Activated naive CD8-positive, alpha-beta T cell treated with anti-CD3 and anti-CD28 coated beads for 36 hours (primary cell): Measurements from ENCODE around the gene PHPT1. TPM values are rescaled to one million over a fixed set of nuclear protein-coding genes. Genes with fewer than 3 reads are reported as not detected.
A peak's percentile ranks its signal among the peaks of the same experiment; 100 is the strongest.
"Not testable (repeated sequence)": the region's sequence is repeated elsewhere in the genome, so short reads cannot be mapped to it uniquely, and the experiment has no call there.

ENCODE experiments used
- DNase-seq: peaks from one replicate; pipeline ENCODE4 v3.0.0; 2021
- H3K27ac Mint-ChIP-seq: one replicate; pipeline ENCODE4 v1.8.0; 2022; ENCODE audit warnings: mild to moderate bottlenecking, moderate library complexity, mixed read lengths
- H3K27me3 Mint-ChIP-seq: one replicate; pipeline ENCODE4 v1.8.0; 2022; ENCODE audit warnings: mild to moderate bottlenecking, mixed read lengths
- H3K36me3 Mint-ChIP-seq: one replicate; pipeline ENCODE4 v1.8.0; 2021; ENCODE audit warnings: mild to moderate bottlenecking, mixed read lengths
- H3K4me1 Mint-ChIP-seq: one replicate; pipeline ENCODE4 v1.8.0; 2021; ENCODE audit warnings: mixed read lengths
- H3K4me3 Mint-ChIP-seq: one replicate; pipeline ENCODE4 v1.8.0; 2022; ENCODE audit warnings: mild to moderate bottlenecking, moderate library complexity, mixed read lengths
- H3K9me3 Mint-ChIP-seq: one replicate; pipeline ENCODE4 v1.8.0; 2022; ENCODE audit warnings: mixed read lengths
- total RNA-seq, 2 experiments: library from RNA; stranded (reverse); gene quantifications; one replicate each; pipeline ENCODE4 v1.2.3, GENCODE V29; 2021

The PHPT1 gene
- total RNA-seq: 10 to 100 TPM; 93.0 to 97.8 TPM

DNA sequence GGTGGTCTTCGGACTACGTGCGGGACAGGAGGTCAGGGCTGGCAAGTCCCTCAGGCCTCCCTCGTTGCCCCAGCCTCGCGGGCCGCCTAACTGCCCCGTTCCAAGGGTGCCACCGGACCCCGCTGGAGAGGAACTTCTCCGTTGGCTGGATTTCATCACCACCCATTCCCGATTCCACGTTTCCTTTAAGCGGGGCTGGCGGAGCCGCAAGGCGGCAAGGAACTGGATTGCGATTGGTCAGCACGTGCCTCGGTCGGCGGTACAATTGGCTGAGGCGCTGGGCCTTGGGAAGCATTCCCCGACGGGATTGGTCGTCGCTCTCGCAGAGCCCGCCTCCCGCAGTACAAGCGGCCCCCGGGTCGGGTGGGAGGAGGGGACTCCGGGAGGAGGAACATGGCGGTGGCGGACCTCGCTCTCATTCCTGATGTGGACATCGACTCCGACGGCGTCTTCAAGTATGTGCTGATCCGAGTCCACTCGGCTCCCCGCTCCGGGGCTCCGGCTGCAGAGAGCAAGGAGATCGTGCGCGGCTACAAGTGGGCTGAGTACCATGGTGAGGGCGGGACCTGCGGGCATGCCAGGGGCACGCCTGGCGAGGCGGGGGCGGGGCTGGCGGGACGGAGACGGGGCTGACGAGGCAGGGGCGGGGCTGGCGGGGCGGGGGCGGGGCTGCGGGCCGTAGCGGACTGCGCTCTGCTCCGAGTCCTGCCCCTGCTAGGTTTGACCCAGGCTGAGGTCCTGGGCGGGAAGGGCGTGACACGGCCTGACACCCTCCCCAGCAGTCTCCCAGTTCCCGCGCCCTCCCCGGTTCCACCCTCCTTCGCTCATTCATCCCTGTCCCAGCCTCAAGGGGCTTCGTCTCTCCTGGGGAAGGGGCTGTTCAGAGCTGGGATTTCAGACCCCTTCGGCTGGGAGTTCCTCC is at the start of gene PHPT1:
Gene PHPT1, plus strand, starts transcription at position 372 of the 922 bp plus-strand sequence. Its CDS starts 22 bp downstream, at position 394.
- peaks cover 31% of the 10 kb centered on the region for H3K27me3 Mint-ChIP-seq
- peaks cover 7% of the 10 kb centered on the region for H3K36me3 Mint-ChIP-seq
- peak; percentile 98 for DNase-seq
- peaks cover 9% of the 10 kb centered on the region for H3K4me1 Mint-ChIP-seq
- H3K27ac Mint-ChIP-seq: peak within 1 kb of the TSS; percentile 93
- H3K9me3 Mint-ChIP-seq: no peaks in the 10 kb centered on the region
- H3K4me3 Mint-ChIP-seq: peak within 1 kb of the TSS; percentile 94

- H3K9me3 Mint-ChIP-seq: no peaks in the 10 kb centered on the region
- peak overlapping the region; percentile 82 for H3K4me3 Mint-ChIP-seq
- H3K36me3 Mint-ChIP-seq: no peaks in the 10 kb centered on the region
- no peak overlapping the region for H3K27ac Mint-ChIP-seq
- peaks cover 10% of the 10 kb centered on the region for H3K27me3 Mint-ChIP-seq
- H3K4me1 Mint-ChIP-seq: peaks cover 30% of the 10 kb centered on the region
- peak; percentile 81 for DNase-seq
Measured at GRCh38 chr9:136799854-136800657, 49.2 kb upstream of the PHPT1 start.

DNA sequence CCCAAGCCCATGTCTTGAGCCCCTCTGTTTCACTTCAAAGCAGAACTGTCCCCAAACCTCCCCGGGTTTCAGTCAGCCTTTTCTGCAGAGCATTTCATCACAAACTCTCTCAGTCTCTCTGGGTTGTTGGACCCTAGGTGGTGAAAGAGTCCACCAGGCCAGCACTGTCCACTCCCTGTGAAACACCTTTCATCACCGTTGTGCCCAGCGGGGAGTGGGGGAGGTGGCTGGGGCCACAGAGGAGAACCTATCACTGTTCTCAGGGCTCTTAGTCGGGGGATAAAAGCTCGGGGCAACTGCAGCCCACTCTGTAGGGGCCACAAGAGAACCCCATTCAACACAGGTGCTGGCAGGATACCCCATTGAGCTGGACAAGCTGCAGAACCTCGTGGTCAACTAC is 46.9 kb upstream of the PHPT1 start:
- no peaks in the 10 kb centered on the region for H3K9me3 Mint-ChIP-seq
- H3K27ac Mint-ChIP-seq: no peak overlapping the region
- peaks cover 25% of the 10 kb centered on the region for H3K4me1 Mint-ChIP-seq
- H3K36me3 Mint-ChIP-seq: no peaks in the 10 kb centered on the region
- H3K4me3 Mint-ChIP-seq: no peak overlapping the region
- H3K27me3 Mint-ChIP-seq: peaks cover 10% of the 10 kb centered on the region
- DNase-seq: no peak

DNA sequence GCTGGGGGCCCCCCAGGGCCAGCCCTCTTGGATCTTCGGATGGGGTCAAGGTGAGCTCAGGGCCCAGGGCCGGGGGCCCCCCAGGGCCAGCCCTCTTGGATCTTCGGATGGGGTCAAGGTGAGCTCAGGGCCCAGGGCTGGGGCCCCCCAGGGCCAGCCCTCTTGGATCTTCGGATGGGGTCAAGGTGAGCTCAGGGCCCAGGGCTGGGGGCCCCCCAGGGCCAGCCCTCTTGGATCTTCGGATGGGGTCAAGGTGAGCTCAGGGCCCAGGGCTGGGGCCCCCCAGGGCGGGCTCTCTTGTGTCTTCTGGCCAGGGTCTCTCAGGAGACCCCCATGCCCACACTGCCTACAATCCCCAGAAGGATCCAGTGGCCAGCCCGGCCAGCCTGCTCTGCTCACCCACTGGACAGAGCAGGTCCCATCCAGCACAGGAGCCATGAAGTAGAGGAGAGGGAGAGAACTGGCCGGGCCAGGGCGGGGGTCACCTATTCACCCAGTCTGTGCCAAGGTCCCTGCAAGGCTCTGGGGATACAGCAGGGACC is 46.1 kb upstream of the PHPT1 start:
- H3K9me3 Mint-ChIP-seq, H3K36me3 Mint-ChIP-seq, H3K27me3 Mint-ChIP-seq, H3K4me3 Mint-ChIP-seq, DNase-seq, H3K27ac Mint-ChIP-seq: not testable (repeated sequence)
- peaks cover 23% of the 10 kb centered on the region for H3K4me1 Mint-ChIP-seq

DNA sequence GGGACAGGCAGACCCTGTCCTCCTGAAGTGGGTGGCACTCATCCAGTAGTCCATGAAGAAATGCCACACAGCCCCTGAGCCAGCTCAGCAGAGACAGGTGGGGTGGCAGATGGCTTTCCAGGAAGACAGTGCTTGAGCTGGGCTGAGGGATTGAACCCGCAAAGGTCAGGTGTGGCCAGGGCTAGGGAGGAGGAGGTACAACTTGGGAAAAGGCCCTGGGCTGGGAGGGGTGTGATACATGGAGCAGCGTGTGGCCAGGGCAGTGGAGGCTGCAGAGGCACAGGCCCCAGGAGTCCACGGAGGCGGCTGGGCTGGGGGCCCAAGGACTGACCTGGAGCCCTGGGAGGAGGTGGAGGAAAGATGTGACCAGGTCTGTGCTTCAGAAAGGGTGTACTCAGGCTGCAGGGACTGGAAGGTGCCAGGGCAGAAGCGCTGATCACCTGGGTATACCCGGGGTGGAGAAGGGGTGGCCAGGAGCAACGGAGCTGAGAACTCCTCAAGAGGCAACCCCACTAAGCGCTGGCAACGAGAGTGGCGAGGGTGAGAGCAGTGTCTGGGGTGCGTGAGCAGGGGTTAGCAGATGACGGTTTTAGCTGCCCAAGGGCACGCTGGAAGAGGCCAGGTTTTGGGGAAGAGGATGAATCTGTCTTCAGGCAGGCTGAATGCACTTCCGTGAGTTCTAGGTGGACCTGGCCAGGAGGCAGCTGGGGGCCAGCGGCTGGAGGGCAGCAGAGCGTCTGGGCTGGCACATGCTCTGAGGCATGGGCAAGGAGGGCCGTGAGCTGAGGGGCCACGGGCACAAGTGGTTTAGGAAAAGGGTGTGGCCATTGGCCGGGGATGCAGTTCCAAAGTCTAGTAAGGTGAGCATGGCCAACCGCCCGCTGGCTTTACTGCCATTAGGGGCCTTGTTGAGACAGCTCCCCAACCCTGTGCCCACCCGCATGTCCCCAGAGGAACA is 45.4 kb upstream of the PHPT1 start:
- H3K4me1 Mint-ChIP-seq: peaks cover 25% of the 10 kb centered on the region
- no peaks in the 10 kb centered on the region for H3K36me3 Mint-ChIP-seq
- peaks cover 10% of the 10 kb centered on the region for H3K27me3 Mint-ChIP-seq
- no peak overlapping the region for H3K27ac Mint-ChIP-seq
- no peak for DNase-seq
- H3K9me3 Mint-ChIP-seq: no peaks in the 10 kb centered on the region
- H3K4me3 Mint-ChIP-seq: no peak overlapping the region

DNA sequence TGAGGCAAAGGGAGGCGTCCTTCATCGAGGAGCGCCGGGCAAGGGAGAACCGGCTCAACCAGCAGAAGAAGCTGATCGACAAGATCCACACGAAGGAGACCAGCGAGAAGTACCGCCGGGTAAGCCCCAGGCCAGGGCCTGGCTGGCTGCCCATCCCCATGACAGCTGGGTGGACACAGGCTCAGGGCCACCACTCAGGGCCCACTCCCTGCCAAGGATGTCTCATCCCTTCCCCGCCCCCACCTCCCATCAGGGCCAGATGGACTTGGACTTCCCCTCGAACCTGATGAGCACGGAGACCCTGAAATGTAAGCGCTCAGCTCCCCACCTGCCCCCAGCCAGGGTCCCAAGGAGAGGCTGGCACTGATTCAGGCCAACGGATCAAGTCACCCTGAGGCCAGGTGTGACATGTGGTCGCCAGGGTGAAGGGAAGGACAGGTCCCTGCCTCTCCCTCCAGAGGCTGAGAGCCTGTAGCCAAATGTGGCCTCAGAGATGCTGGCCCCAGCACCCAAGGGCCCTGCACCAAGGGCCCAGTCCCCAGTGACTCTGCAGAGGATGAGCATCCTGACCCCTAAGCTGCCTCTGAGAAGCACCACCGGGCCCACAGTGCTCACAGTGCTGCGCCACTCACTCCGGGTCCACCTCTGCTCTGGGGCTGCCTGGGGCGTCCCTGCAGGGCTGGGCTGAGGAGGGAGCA is 44.6 kb upstream of the PHPT1 start:
- Mint-ChIP-seq H3K9me3 (no peaks in the 10 kb centered on the region), H3K27me3 (peaks cover 10% of the 10 kb centered on the region), H3K4me1 (peaks cover 33% of the 10 kb centered on the region), H3K4me3 (no peak overlapping the region), H3K27ac (no peak overlapping the region), H3K36me3 (peaks cover 8% of the 10 kb centered on the region)
- DNase-seq: no peak

DNA sequence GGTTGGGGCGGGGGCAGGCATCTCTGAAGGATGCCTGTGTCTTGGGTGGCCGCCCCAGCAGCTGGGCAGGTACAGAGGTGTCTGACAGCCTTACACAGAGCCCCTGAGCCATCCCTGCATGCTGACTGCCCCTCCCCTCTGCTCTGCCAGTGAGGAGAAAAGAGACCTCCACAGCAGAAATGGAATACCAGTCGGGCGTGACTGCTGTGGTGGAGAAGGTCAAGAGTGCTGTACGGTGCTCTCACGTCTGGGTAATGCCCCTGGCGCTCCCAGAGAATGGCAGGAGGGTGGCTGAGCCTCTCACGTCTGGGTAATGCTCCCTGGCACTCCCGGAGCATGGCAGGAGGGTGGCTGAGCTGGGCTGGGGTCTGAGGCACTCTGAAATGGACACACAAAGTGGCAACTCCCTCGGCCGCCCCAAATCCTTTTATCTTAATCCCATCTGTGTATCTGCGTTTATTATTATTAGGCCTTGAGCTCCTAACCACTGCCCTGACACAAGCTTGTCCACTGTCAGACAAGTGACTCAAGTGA is 43.9 kb upstream of the PHPT1 start:
- Mint-ChIP-seq H3K27ac (no peak overlapping the region), H3K4me3 (no peak overlapping the region), H3K27me3 (peaks cover 10% of the 10 kb centered on the region), H3K36me3 (peaks cover 13% of the 10 kb centered on the region), H3K4me1 (peaks cover 37% of the 10 kb centered on the region), H3K9me3 (no peaks in the 10 kb centered on the region)
- no peak for DNase-seq

GRCh38 chr9:136806067-136806466 is 43.1 kb upstream of the PHPT1 start:
- Mint-ChIP-seq H3K4me3 (peak overlapping the region; percentile 83), H3K9me3 (no peaks in the 10 kb centered on the region), H3K4me1 (peaks cover 33% of the 10 kb centered on the region), H3K27me3 (peaks cover 10% of the 10 kb centered on the region), H3K36me3 (peaks cover 17% of the 10 kb centered on the region), H3K27ac (no peak overlapping the region)
- no peak for DNase-seq

GRCh38 chr9:136806631-136807201 is 42.5 kb upstream of the PHPT1 start:
- Mint-ChIP-seq H3K9me3 (no peaks in the 10 kb centered on the region), H3K4me3 (peak overlapping the region; percentile 83), H3K27ac (peak overlapping the region; percentile 88), H3K27me3 (peaks cover 4% of the 10 kb centered on the region), H3K36me3 (peaks cover 17% of the 10 kb centered on the region), H3K4me1 (peaks cover 33% of the 10 kb centered on the region)
- DNase-seq: no peak

DNA sequence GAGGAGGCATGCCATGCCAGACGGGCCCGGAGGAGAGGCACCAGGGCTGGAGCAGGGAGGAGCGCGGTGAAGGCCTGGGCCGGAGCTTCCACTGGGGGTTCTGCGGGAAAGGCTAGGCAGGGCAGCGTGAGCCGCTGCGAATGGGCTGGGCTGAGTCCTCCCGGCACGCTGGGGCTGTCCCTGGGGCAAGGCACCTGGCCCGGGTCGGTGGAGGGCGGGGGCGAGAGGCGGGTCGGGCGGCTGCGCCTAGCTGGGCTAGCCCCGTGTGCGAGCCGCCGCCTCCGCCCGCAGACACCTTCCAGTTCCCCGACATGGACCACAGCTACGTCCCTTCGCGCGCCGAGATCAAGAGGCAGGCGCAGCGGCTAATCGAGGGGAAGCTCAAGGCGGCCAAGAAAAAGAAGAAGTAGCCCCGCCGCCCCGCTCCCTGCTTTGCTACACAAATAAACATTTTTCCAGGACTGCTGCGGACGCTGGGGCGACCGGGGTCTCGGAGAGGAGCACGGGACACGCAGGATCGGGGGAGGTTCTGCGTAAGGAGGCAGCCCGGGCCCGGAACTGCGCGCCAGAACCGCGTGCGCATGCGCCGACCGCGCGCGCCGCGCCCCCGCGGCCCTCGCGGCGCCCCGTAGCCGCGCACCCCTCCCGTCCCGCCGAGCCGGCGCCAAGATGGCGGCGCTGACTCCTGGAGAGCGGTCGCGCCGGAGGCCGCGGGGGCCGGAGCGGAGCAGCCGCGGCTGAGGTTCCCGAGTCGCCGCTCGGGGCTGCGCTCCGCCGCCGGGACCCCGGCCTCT is 41.7 kb upstream of the PHPT1 start, which contains the start of gene RABL6:
Gene RABL6, plus strand, starts transcription at position 668 of the 794 bp plus-strand sequence. CDS start 249 bp downstream, outside the sequence.
- no peaks in the 10 kb centered on the region for H3K9me3 Mint-ChIP-seq
- H3K27ac Mint-ChIP-seq: peak within 1 kb of the TSS; percentile 88
- H3K4me1 Mint-ChIP-seq: peaks cover 35% of the 10 kb centered on the region
- no peaks in the 10 kb centered on the region for H3K27me3 Mint-ChIP-seq
- H3K4me3 Mint-ChIP-seq: peak within 1 kb of the TSS; percentile 83
- peaks cover 19% of the 10 kb centered on the region for H3K36me3 Mint-ChIP-seq
- DNase-seq: peak; percentile 90

GRCh38 chr9:136808075-136808805 is 41.0 kb upstream of the PHPT1 start:
- peaks cover 26% of the 10 kb centered on the region for H3K36me3 Mint-ChIP-seq
- H3K27ac Mint-ChIP-seq: peak overlapping the region; percentile 75
- no peaks in the 10 kb centered on the region for H3K27me3 Mint-ChIP-seq
- DNase-seq: peak; percentile 52
- H3K9me3 Mint-ChIP-seq: no peaks in the 10 kb centered on the region
- H3K4me3 Mint-ChIP-seq: peak overlapping the region; percentile 79
- peaks cover 40% of the 10 kb centered on the region for H3K4me1 Mint-ChIP-seq

DNA sequence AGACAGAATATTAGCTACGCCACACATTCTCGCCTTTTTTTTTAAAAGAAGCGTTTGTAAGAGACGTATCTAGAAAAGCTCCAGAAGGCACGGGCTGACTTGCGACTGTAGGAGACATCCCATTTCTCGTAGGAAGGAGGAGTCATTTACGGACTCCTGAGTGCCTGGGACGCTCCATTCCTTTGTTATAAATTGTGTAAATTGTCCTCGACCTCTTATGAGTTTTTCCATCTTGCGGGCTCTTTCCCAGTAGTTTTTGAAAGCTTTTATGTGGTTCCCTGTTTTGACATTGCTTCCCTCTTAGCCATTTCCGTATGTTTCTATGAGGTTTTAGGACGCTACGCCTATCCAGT is 40.4 kb upstream of the PHPT1 start:
- no peak for DNase-seq
- Mint-ChIP-seq H3K9me3 (no peaks in the 10 kb centered on the region), H3K27me3 (no peaks in the 10 kb centered on the region), H3K36me3 (peaks cover 31% of the 10 kb centered on the region), H3K4me1 (peaks cover 40% of the 10 kb centered on the region), H3K27ac (peak overlapping the region; percentile 75), H3K4me3 (peak overlapping the region; percentile 79)
